Tibial artery (tissue), 4 donors: ENCODE results near the gene FBXL12.
"Not testable (repeated sequence)": the region's sequence is repeated elsewhere in the genome, so short reads cannot be mapped to it uniquely, and the experiment has no call there.

Source experiments
- DNase-seq, 2 donors: peaks; one replicate each; pipeline ENCODE4 v3.0.0-alpha.2; 2019
- H3K27ac ChIP-seq, 2 donors: fragments of 200-600 bp; sonication (generic) in 1 of 2; 1 replicate in 1 of 2; 2 replicates in 1 of 2; pipeline ENCODE4 v1.5.1; 2018 to 2019; ENCODE audit warnings: mild to moderate bottlenecking in 1 of 2
- H3K27me3 ChIP-seq, 2 donors: fragments of 200-600 bp; sonication (generic) in 1 of 2; one replicate each; pipeline versions ENCODE4 v1.5.1 to v1.6.0; 2016 to 2019
- H3K36me3 ChIP-seq, 3 donors: fragments of 200-600 bp; sonication (generic) in 2 of 3; one replicate each; pipeline ENCODE4 v1.5.1; 2016 to 2019; ENCODE audit warnings: mild to moderate bottlenecking in 2 of 3
- H3K4me1 ChIP-seq, 4 donors: fragments of 200-600 bp; sonication (generic) in 2 of 4; 1 replicate in 3 of 4; 2 replicates in 1 of 4; pipeline ENCODE4 v1.5.1; 2016 to 2019
- H3K4me3 ChIP-seq, 2 donors: fragments of 200-600 bp; sonication (generic) in 1 of 2; 1 replicate in 1 of 2; 2 replicates in 1 of 2; pipeline ENCODE4 v1.5.1; 2018 to 2019; ENCODE audit warnings: mild to moderate bottlenecking in 2 of 2
- H3K9me3 ChIP-seq, 3 donors: fragments of 200-600 bp; sonication (generic) in 1 of 3; one replicate each; pipeline ENCODE4 v1.5.1; 2016 to 2019
- intact Hi-C: fragments of 100-400 bp; cut with DNase I; formaldehyde crosslinking; loops from one replicate; pipeline ENCODE4 v1.15.0; 2023; ENCODE audit warnings: low total_unique reads
- TF ChIP-seq, protein P1 (sequence below), 2 experiments: fragments of 200-600 bp in 1 of 2; fragments of 450-650 bp in 1 of 2; IDR thresholded peaks; one replicate each; pipeline ENCODE4 v1.5.1; 2017 to 2019; ENCODE audit warnings: antibody characterized with exemption in 2 of 2, mild to moderate bottlenecking in 1 of 2, moderate library complexity in 1 of 2

Gene FBXL12

DNA sequence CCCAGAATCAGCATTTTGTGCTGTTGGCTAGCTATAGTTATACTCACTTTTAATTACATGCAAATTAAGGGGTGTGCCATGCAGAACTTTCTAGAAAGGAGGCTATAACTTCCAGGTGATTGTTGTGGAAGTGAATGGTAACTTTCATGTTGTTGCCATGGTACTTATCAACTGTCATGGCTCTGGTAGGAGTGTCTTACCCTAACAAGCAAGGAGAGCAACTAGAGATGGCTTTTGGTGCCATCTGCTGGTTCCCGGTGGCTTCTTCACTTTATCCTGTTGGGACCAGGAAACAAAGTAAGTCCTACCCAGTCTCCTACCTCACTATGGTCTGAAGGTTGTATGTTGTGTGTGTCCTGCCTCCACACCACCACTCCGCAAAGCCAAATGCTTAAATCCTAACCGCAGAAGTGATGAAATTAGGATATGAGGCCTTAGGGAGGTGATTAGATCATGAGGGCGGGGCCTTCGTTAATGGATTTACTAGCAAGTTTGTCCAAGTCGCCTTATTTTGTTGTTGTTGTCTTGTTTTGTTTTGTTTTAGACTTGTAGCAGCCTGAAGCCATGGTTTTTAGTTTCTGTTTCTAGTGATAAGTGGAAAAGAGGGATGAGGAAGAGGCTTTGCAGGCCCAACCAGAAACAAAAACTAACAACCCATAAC lies 22.6 kb downstream of the FBXL12 start:
- no peak overlapping the region for H3K4me3 ChIP-seq
- intact Hi-C loops, result loop anchor here (2.0 kb wide), 1 partner anchor 171 kb away; no protein-coding TSS in a partner anchor
- TF ChIP-seq, protein P1, sequence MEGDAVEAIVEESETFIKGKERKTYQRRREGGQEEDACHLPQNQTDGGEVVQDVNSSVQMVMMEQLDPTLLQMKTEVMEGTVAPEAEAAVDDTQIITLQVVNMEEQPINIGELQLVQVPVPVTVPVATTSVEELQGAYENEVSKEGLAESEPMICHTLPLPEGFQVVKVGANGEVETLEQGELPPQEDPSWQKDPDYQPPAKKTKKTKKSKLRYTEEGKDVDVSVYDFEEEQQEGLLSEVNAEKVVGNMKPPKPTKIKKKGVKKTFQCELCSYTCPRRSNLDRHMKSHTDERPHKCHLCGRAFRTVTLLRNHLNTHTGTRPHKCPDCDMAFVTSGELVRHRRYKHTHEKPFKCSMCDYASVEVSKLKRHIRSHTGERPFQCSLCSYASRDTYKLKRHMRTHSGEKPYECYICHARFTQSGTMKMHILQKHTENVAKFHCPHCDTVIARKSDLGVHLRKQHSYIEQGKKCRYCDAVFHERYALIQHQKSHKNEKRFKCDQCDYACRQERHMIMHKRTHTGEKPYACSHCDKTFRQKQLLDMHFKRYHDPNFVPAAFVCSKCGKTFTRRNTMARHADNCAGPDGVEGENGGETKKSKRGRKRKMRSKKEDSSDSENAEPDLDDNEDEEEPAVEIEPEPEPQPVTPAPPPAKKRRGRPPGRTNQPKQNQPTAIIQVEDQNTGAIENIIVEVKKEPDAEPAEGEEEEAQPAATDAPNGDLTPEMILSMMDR (IDR thresholded peaks at IDR 0.05), result peak; percentile 76 to 83
- peaks cover 0 to 8% (median under 1%) of the 10 kb centered on the region in 4 donors for H3K4me1 ChIP-seq
- DNase-seq, result peak; percentile 87 to 90
- H3K27me3 ChIP-seq, result no peaks in the 10 kb centered on the region
- no peaks in the 10 kb centered on the region for H3K9me3 ChIP-seq
- H3K27ac ChIP-seq, result no peak overlapping the region
- no peaks in the 10 kb centered on the region for H3K36me3 ChIP-seq

DNA sequence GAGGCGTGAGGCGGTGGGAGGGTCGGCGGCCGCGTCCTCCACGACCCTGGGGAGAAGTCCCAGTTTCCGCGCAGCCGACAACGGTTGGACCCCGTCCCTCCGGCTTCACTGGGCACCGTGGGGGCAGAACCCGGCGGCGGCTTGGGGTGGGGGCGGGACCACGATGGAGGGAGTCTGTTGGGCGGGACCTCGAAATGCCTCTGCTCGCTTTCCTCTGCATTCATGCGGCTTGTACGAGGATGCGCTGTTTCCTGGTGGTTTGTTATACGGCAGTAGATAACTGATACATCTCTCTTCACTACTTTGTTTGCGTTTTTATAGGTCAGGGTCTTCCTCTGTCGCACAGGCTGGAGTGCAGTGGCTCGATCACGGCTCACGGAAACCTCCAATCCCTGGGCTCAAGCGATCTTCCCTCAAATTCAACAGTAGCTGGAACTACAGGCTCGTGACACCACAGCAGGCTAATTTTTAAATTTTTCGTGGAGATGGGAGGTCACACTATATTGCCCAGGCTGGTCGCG lies 25.7 kb downstream of the FBXL12 start:
- intact Hi-C loops, result loop anchor here (2.0 to 5.0 kb wide), 2 partner anchors 24 to 481 kb away; no protein-coding TSS in a partner anchor
- Histone ChIP-seq H3K4me3 (peak overlapping the region; percentile 62 to 68), H3K27me3 (no peaks in the 10 kb centered on the region), H3K36me3 (no peaks in the 10 kb centered on the region), H3K9me3 (no peaks in the 10 kb centered on the region), H3K27ac (peak overlapping the region; percentile 89 to 97), H3K4me1 (peaks cover 0 to 10% (median 3%) of the 10 kb centered on the region in 4 donors)
- DNase-seq, result peak in 1 of 2 donors; percentile 59
- TF ChIP-seq, protein P1 (IDR thresholded peaks at IDR 0.05), result no peak

DNA sequence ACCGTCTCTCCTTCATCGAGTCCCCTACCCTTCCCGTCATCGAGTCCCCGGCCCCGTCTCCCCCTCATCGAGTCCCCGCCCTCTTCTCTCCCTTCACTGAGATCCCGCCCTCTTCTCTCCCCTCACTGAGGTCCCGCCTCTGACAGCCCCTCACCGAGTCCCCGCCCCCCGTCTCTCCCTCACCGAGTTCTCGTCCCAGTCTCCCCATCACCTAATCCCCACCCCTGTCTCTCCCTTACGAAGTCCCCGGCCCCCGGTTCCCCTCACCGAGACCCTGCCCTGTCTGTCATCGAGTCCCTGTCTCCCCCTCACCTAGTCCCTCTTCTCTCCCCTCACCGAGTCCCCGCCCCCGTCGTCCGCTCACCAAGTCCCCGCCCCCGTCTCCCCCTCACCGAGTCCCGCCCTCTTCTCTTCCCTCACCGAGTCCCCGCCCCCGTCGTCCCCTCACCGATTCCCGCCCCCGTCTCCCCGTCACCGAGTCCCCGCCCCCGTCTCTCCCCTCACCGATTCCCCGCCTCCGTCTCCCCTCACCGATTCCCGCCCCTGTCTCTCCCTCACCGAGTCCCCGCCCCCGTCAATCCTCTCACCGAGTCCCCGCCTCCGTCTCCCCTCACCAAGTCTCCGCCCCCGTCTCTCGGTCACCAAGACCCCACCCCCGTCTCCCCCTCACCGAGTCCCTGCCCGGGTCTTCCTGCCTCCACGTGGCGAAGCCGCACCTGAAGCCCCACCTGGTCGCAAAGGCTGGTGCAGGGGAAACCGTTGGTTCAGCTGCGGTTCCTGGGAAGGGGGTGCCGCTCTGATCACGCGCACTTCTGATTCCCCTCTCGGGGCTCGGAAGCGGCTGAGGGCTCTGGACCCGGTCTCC lies 26.4 kb downstream of the FBXL12 start:
- TF ChIP-seq, protein P1 (IDR thresholded peaks at IDR 0.05), result no peak
- intact Hi-C loops, result loop anchor here (2.0 to 5.0 kb wide), 2 partner anchors 24 to 480 kb away; no protein-coding TSS in a partner anchor
- Histone ChIP-seq H3K27me3 (no peaks in the 10 kb centered on the region), H3K27ac (peak overlapping the region; percentile 89 to 97), H3K4me1 (peaks cover 0 to 10% (median 3%) of the 10 kb centered on the region in 4 donors), H3K36me3 (no peaks in the 10 kb centered on the region), H3K4me3 (peak overlapping the region; percentile 62 to 68), H3K9me3 (no peaks in the 10 kb centered on the region)
- DNase-seq, result peak; percentile 97 to 98

DNA sequence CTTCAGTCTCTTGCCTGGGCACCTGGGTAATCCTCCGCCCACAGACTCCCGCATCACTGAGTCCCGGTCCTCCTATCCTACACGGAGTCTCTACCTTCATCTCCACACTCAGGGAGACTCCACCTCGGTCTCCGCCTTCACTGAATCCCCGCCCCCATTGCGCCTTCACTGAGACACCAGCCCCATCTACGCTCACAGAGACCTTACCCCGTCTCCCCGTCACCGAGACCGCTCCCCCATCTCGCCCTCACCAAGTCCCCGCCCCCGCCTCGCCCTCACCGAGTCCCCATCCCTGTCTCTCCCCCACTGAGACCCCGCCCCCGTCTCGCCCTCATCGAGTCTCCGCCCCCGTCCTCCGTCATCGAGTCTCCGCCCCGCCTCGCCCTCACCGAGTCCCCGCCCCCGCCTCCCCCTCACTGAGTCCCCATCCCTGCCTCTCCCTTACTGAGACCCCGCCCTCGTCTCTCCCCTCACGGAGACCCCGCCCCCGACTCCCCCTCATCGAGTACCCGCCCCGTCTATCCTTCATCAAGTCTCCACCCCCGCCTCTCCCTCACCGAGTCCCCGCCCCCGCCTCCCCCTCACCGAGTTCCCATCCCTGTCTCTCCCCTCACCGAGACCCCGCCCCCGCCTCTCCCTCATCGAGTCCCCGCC lies 27.2 kb downstream of the FBXL12 start:
- peak overlapping the region; percentile 62 to 68 for H3K4me3 ChIP-seq

DNA sequence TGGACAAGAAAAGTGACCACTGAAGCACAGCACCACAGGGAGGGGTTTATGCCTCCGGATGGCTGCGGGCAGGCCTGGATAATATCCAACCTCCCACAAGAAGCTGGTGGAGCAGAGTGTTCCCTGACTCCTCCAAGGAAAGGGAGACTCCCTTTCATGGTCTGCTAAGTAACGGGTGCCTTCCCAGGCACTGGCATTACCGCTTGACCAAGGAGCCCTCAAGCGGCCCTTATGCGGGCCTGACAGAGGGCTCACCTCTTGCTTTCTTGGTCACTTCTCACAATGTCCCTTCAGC lies 27.9 kb downstream of the FBXL12 start:
- H3K4me3 ChIP-seq, result peak overlapping the region; percentile 62 to 68
- peaks cover 0 to 15% (median 8%) of the 10 kb centered on the region in 4 donors for H3K4me1 ChIP-seq
- not testable (repeated sequence) for H3K27me3 ChIP-seq, H3K9me3 ChIP-seq, H3K36me3 ChIP-seq, DNase-seq
- H3K27ac ChIP-seq, result peak overlapping the region; percentile 89 to 97
- intact Hi-C loops, result loop anchor here (5.0 kb wide), 1 partner anchor 479 kb away; no protein-coding TSS in a partner anchor

More for the DNA sequence above, 27.2 kb downstream of the FBXL12 start:
- Histone ChIP-seq H3K4me1 (peaks cover 0 to 10% (median 4%) of the 10 kb centered on the region in 4 donors), H3K27me3 (no peaks in the 10 kb centered on the region), H3K36me3 (no peaks in the 10 kb centered on the region), H3K9me3 (no peaks in the 10 kb centered on the region), H3K27ac (peak overlapping the region; percentile 89 to 97)
- TF ChIP-seq, protein P1 (IDR thresholded peaks at IDR 0.05), result no peak
- intact Hi-C loops, result loop anchor here (2.0 to 5.0 kb wide), 2 partner anchors 25 to 479 kb away; no protein-coding TSS in a partner anchor
- DNase-seq, result peak; percentile 98

DNA sequence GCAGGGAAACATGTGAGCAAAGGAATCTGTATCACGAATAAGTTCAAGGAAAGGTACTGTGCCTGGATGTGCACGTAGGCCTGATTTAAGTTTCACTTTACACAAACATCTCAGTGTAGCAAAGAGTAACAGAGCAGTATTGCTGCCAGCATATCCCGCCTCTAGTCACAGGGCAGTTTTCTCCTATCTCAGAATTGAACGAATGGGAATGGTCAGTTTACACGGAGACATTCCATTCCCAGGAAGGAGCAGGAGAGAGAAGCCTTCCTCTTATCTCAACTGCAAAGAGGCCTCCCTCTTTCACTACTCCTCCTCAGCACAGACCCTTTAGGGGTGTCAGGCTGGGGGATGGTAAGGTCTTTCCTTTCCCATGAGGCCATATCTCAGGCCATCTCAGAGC lies 29.3 kb downstream of the FBXL12 start:
- not testable (repeated sequence) for DNase-seq
- intact Hi-C loops, result loop anchor here (10.0 kb wide), 1 partner anchor 205 kb away; the partner anchor contains the start of gene ZNF121

More for the DNA sequence above, 29.3 kb downstream of the FBXL12 start:
- H3K27ac ChIP-seq, H3K27me3 ChIP-seq, H3K9me3 ChIP-seq, H3K4me3 ChIP-seq, H3K36me3 ChIP-seq: not testable (repeated sequence)
- H3K4me1 ChIP-seq, result peaks cover 0 to 17% (median 10%) of the 10 kb centered on the region in 4 donors
